Liver (tissue), 3 donors: ENCODE results near the gene MAPKBP1.

Source experiments
- ATF3 ChIP-seq: IDR thresholded peaks from 2 replicates; pipeline ENCODE4 v1.6.1; 2016; ENCODE audit warnings: antibody characterized with exemption
- GABPA ChIP-seq, 2 donors: IDR thresholded peaks in 1 of 2; conservative IDR thresholded peaks in 1 of 2; 2 replicates each; pipeline ENCODE4 v1.6.1; 2016; ENCODE audit warnings: antibody characterized with exemption in 2 of 2, mild to moderate bottlenecking in 1 of 2, moderate library complexity in 1 of 2
- RAD21 ChIP-seq, 2 donors: IDR thresholded peaks; 2 replicates each; pipeline ENCODE4 v1.6.1; 2016; ENCODE audit warnings: antibody characterized with exemption in 2 of 2, mild to moderate bottlenecking in 2 of 2
- REST ChIP-seq: IDR thresholded peaks from 2 replicates; pipeline ENCODE4 v1.6.1; 2016; ENCODE audit warnings: antibody characterized with exemption, mild to moderate bottlenecking
- RXRA ChIP-seq, 2 donors: IDR thresholded peaks; 2 replicates each; pipeline ENCODE4 v1.6.1; 2017 to 2018; ENCODE audit warnings: antibody characterized with exemption in 2 of 2, mild to moderate bottlenecking in 1 of 2
- YY1 ChIP-seq: IDR thresholded peaks from 2 replicates; pipeline ENCODE4 v1.6.1; 2016; ENCODE audit warnings: antibody characterized with exemption, mild to moderate bottlenecking
- TF ChIP-seq, protein P1 (sequence below): fragments of 150-350 bp; IDR thresholded peaks from 2 replicates; pipeline ENCODE4 v1.5.1; 2017; ENCODE audit warnings: improper control_type of control experiment, low read depth, low read length; ENCODE audit not compliant: missing input control
- donor health status: healthy.
- donor health status: healthy.

DNA sequence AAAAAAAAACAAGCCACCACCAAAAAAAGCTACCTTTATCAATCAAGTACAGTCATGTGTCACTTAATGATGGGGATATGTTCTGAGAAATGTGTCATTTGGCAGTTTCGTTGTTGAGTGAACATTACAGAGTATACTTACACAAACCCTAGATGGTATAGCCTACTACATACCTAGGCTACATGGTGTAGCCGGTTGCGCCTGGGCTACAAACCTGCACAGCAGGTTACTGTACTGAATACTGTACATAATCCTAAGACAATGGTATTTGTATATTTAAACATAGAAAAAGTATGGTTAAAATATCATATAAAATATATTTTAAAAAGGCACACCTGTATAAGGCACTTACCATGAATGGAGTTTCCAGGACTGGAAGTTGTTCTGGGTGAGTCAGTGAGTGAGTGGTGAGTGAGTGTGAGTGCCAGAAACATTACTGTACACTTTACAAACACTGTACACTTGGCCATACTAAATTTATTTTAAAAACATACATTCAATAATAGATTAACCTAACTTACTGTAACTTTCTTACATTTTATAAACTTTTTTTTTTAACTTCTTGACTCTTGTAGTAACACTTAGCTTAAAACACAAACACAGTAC is 27.7 kb downstream of the MAPKBP1 start:
- TF ChIP-seq, protein P1, sequence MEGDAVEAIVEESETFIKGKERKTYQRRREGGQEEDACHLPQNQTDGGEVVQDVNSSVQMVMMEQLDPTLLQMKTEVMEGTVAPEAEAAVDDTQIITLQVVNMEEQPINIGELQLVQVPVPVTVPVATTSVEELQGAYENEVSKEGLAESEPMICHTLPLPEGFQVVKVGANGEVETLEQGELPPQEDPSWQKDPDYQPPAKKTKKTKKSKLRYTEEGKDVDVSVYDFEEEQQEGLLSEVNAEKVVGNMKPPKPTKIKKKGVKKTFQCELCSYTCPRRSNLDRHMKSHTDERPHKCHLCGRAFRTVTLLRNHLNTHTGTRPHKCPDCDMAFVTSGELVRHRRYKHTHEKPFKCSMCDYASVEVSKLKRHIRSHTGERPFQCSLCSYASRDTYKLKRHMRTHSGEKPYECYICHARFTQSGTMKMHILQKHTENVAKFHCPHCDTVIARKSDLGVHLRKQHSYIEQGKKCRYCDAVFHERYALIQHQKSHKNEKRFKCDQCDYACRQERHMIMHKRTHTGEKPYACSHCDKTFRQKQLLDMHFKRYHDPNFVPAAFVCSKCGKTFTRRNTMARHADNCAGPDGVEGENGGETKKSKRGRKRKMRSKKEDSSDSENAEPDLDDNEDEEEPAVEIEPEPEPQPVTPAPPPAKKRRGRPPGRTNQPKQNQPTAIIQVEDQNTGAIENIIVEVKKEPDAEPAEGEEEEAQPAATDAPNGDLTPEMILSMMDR = no peak
- no peak for TF ChIP-seq GABPA (IDR thresholded peaks at IDR 0.05 in 1 of 2, conservative IDR thresholded peaks at IDR 0.05 in 1 of 2)
- no peak for TF ChIP-seq ATF3
- TF ChIP-seq RXRA (IDR thresholded peaks at IDR 0.05) = no peak
- TF ChIP-seq YY1 = no peak
- TF ChIP-seq REST = no peak
- TF ChIP-seq RAD21 (IDR thresholded peaks at IDR 0.05) = no peak
